Heart left ventricle (tissue), 16 donors: ENCODE data around the gene PLXNB3. TPM values are rescaled to one million over a fixed set of nuclear protein-coding genes. Genes with fewer than 3 reads are reported as not detected.
A peak's percentile ranks its signal among the peaks of the same experiment; 100 is the strongest.

ENCODE experiments used
- ATAC-seq, 4 donors: fragments of 200-7000 bp; cut with Tn5 transposase; one replicate each; pipeline ENCODE4 v1.9.1; 2020 to 2022; ENCODE audit warnings: moderate library complexity in 4 of 4, mild to moderate bottlenecking in 3 of 4, moderate number of reproducible peaks in 1 of 4
- DNase-seq, 5 donors: peaks; one replicate each; pipeline ENCODE4 v3.0.0-alpha.2; 2020
- H3K27ac ChIP-seq, 12 donors: fragments of 200-600 bp; sonication (generic) in 4 of 12; one replicate each; pipeline versions ENCODE4 v1.5.0 to v1.8.0; 2016 to 2022; ENCODE audit warnings: mild to moderate bottlenecking in 2 of 12
- H3K27me3 ChIP-seq, 9 donors: fragments of 200-600 bp; sonication (generic) in 2 of 9; one replicate each; pipeline versions ENCODE4 v1.5.1 to v1.8.0; 2016 to 2022; ENCODE audit warnings: mild to moderate bottlenecking in 3 of 9
- H3K36me3 ChIP-seq, 9 donors: fragments of 200-600 bp; sonication (generic) in 2 of 9; one replicate each; pipeline versions ENCODE4 v1.5.0 to v1.8.0; 2018 to 2022; ENCODE audit warnings: mild to moderate bottlenecking in 2 of 9
- H3K4me1 ChIP-seq, 12 donors: fragments of 200-600 bp; sonication (generic) in 4 of 12; one replicate each; pipeline versions ENCODE4 v1.5.0 to v1.8.0; 2016 to 2022; ENCODE audit warnings: mild to moderate bottlenecking in 3 of 12
- H3K4me3 ChIP-seq, 12 donors: fragments of 200-600 bp; sonication (generic) in 4 of 12; one replicate each; pipeline versions ENCODE4 v1.5.0 to v1.8.0; 2017 to 2022; ENCODE audit warnings: mild to moderate bottlenecking in 9 of 12, moderate library complexity in 4 of 12
- H3K9me3 ChIP-seq, 12 donors: fragments of 200-600 bp; sonication (generic) in 4 of 12; one replicate each; pipeline versions ENCODE4 v1.5.0 to v1.8.0; 2016 to 2022; ENCODE audit warnings: mild to moderate bottlenecking in 1 of 12
- POLR2A ChIP-seq, 2 donors: fragments of 450-650 bp; IDR thresholded peaks; one replicate each; pipeline ENCODE4 v1.6.1; 2017; ENCODE audit warnings: antibody characterized with exemption in 2 of 2, mild to moderate bottlenecking in 2 of 2, moderate library complexity in 2 of 2
- WGBS, 4 donors: extraction: QIAGEN DNeasy Blood & Tissue Kit in 2 of 4; methylation state at CpG; one replicate each; pipeline versions ENCODE4 v1.1.5 to v1.1.7; 2013 to 2018; 5-methylcytosine and 5-hydroxymethylcytosine counted together
- intact Hi-C, 10 donors: fragments of 100-400 bp; cut with DNase I; formaldehyde crosslinking; loops; one replicate each; pipeline versions ENCODE4 v1.11.1 to v1.14.2; 2022
- polyA plus RNA-seq, 2 donors: library from polyadenylated mRNA; stranded (reverse); fragments of 200-250 nt; gene quantifications; one replicate each; pipeline ENCODE4 v1.2.3, GENCODE V29; 2013
- total RNA-seq, 9 donors: library from RNA; depleted of rRNA in 2 of 9; stranded (reverse); fragments of >200 nt in 2 of 9; fragmentation: NEBNext Ultra II Directional in 3 of 9; extraction: Animal tissue kit (Norgen Biotek cat#: 25700) in 3 of 9; gene quantifications; one replicate each; pipeline versions ENCODE4 v1.1.0 to v1.2.4, GENCODE V29; 2016 to 2023
- TF ChIP-seq, protein P1 (sequence below), 12 donors: fragments of 200-600 bp; sonication (generic) in 4 of 12; IDR thresholded peaks; one replicate each; pipeline versions ENCODE4 v1.5.0 to v1.8.0; 2018 to 2022; ENCODE audit warnings: antibody characterized with exemption in 12 of 12, mild to moderate bottlenecking in 5 of 12
- donor health status: ischemic (EF 13 %, LVEDD 7.1; RV severe dilation, severe dysfunction).
- donor health status: healthy with polysubstance abuse.
- donor health status: DM: no; HTN: yes; CAD: no.
- donor health status: DM: no; HTN: no; CAD: no.
- donor health status: ischemic (EF 25% LVEDD 6.9; RV normal size, moderate dysfunction).
- donor health status: ischemic (EF 25% LVEDD 5.7; RV mildly dilated, moderate dysfunction).
- donor health status: healthy.
- donor health status: DM: yes; HTN: yes; CAD: no.
- donor health status: ischemic (EF 35%, LVEDD 5.7; RV mildly dilated, moderate dysfunction).
- donor health status: nonischemic (EF 11% LVEDD 7.7; RV severe dilation, severe dysfunction).
- donor health status: DM: yes; HTN: yes; CAD: no.
- donor health status: PGD.
- donor health status: ischemic (EF 29% LVEDD 5.4; RV normal size, mild dysfunction).
- donor health status: nonischemic (EF 23%, LVEDD 6.1; RV moderate dilation, normal function).

Gene PLXNB3
- total and polyA plus RNA-seq, 11 donors, result 0.51 to 8.6 (median 2.8) TPM

DNA sequence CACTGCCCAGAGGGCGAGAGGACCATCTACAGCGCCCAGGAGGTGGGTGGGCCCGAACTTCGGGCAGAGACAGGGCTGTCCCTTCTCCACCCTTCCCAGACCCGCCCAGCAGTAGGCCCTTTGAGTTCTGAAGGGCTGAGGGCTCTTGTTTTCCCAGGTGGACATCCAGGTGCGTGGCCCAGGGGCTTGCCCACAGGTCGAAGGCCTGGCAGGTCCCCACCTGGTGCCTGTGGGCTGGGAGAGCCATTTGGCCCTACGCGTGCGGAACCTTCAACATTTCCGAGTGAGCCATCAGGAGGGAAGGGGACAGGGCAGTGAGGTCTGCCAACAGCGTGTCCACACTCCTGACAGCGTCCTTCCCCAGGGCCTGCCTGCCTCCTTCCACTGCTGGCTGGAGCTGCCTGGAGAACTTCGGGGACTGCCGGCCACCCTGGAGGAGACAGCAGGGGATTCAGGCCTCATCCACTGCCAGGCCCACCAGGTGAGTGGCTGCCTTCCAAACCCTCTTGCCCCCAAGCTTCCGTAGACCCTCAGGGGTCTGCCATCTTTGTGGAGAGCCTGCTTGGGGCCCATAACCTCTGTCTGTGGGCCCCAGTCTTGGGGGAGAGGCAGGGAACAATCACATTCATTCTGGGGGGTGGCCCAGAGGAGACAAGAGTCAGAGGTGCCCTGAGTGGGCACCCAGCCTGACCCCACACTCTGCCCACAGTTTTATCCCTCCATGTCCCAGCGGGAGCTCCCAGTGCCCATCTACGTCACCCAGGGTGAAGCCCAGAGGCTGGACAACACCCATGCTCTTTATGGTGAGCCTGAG, 6.8 kb downstream of the PLXNB3 start:
- DNase-seq, result peak in 1 of 5 donors; percentile 7
- 77 to 95% (median 86%) methylated on average over 7 to 18 of the region's 18 CpGs for WGBS, 4 donors
- Histone ChIP-seq H3K4me1 (peaks cover 0 to 7% (median 0%) of the 10 kb centered on the region in 12 donors), H3K27me3 (no peaks in the 10 kb centered on the region), H3K36me3 (no peaks in the 10 kb centered on the region), H3K4me3 (no peak overlapping the region), H3K27ac (no peak overlapping the region), H3K9me3 (no peaks in the 10 kb centered on the region)
- no peak for TF ChIP-seq POLR2A (IDR thresholded peaks at IDR 0.05)
- TF ChIP-seq, protein P1, sequence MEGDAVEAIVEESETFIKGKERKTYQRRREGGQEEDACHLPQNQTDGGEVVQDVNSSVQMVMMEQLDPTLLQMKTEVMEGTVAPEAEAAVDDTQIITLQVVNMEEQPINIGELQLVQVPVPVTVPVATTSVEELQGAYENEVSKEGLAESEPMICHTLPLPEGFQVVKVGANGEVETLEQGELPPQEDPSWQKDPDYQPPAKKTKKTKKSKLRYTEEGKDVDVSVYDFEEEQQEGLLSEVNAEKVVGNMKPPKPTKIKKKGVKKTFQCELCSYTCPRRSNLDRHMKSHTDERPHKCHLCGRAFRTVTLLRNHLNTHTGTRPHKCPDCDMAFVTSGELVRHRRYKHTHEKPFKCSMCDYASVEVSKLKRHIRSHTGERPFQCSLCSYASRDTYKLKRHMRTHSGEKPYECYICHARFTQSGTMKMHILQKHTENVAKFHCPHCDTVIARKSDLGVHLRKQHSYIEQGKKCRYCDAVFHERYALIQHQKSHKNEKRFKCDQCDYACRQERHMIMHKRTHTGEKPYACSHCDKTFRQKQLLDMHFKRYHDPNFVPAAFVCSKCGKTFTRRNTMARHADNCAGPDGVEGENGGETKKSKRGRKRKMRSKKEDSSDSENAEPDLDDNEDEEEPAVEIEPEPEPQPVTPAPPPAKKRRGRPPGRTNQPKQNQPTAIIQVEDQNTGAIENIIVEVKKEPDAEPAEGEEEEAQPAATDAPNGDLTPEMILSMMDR (IDR thresholded peaks at IDR 0.05), result no peak
- intact Hi-C loops, result no loop called here
- ATAC-seq, result no peak

DNA sequence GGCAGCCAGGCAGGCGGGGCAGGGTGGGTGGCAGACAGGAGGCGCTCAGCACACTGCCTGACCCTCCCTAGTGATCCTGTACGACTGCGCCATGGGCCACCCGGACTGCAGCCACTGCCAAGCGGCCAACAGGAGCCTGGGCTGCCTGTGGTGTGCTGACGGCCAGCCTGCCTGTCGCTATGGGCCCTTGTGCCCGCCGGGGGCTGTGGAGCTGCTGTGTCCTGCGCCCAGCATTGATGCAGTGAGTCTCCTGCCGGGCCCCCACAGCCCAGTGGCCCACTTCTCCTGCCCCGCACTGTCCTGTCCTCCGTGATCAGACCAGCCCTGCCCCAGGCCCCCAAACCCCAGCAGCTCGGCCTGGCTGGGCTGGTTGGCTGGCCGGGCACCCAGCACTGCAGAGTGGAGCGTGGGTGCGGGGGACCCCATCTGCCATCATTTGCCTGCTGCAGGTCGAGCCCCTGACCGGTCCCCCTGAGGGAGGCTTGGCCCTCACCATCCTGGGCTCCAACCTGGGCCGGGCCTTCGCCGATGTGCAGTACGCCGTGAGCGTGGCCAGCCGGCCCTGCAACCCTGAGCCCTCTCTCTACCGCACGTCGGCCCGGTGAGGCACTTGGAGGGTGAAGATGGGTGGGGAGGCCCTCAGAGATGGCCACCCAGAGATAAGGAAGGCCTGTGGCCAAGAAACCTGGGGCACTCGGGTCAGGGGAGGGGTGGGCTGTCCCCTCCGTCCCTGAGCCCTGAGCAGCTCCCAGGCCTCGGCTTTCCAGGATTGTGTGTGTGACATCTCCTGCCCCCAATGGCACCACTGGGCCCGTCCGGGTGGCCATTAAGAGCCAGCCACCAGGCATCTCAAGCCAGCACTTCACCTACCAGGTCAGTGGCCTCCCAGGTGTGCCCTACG, 7.6 kb downstream of the PLXNB3 start:
- TF ChIP-seq POLR2A (IDR thresholded peaks at IDR 0.05), result no peak
- TF ChIP-seq, protein P1 (IDR thresholded peaks at IDR 0.05), result no peak
- H3K4me1 ChIP-seq, result no peaks in the 10 kb centered on the region
- H3K36me3 ChIP-seq, result no peaks in the 10 kb centered on the region
- intact Hi-C loops, result no loop called here
- H3K4me3 ChIP-seq, result no peak overlapping the region
- DNase-seq, result peak in 1 of 5 donors; percentile 13
- no peak for ATAC-seq
- no peaks in the 10 kb centered on the region for H3K9me3 ChIP-seq
- WGBS, 4 donors, result 80 to 95% (median 88%) methylated on average over 19 to 37 of the region's 37 CpGs
- no peaks in the 10 kb centered on the region for H3K27me3 ChIP-seq
- no peak overlapping the region for H3K27ac ChIP-seq

DNA sequence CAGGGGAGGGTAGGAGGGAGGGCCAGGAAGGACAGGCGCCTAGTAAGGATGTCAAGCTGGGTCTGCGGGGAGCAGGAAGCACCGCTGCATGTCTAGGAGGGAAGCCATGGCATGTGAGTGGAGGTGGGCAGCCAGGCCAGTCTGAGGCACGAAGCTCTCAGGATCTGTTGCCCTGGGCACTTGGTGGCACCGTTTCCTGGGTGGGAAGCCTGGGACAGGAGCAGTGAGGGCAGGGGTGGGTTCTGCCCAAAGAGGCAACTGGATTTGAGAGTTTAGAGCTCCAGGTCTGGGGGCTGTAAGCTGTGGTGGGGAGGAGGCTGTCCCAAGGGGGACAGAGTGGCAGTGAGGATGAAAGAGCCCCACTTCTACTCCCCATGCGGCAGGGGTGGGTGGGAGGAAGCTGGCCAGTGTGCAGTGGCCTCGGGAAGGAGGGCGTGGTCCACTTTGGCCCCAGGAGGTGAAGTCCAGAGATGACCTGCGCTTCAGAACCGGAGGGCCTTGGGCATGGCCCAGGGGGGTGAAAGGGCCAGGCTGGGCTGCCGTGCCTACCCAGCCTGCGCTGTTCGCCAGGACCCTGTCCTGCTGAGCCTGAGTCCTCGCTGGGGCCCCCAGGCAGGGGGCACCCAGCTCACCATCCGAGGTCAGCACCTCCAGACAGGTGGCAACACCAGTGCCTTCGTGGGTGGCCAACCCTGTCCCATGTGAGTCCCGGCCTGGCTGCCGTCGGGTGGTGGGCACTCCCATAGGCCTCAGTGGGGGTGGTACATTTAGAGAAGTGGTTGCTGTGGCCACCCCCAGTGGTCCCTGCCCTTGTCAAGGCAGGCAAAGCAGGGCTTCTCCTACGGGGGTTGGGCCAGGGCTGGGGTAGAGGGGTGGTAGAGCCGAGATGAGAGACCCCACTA, 8.5 kb downstream of the PLXNB3 start:
- no peak for TF ChIP-seq POLR2A (IDR thresholded peaks at IDR 0.05)
- TF ChIP-seq, protein P1 (IDR thresholded peaks at IDR 0.05), result no peak
- ATAC-seq (no peak), DNase-seq (peak in 2 of 5 donors; percentile 3 to 16)
- Histone ChIP-seq H3K27ac (no peak overlapping the region), H3K4me1 (no peaks in the 10 kb centered on the region), H3K27me3 (peaks cover 0 to 1% (median 0%) of the 10 kb centered on the region in 9 donors), H3K9me3 (no peaks in the 10 kb centered on the region), H3K4me3 (no peak overlapping the region), H3K36me3 (no peaks in the 10 kb centered on the region)
- WGBS, 4 donors, result 79 to 91% (median 86%) methylated on average over 9 to 21 of the region's 21 CpGs
- intact Hi-C loops, result no loop called here
